ENCODE results near the gene SERINC1.
"Not testable (repeated sequence)": the region's sequence is repeated elsewhere in the genome, so short reads cannot be mapped to it uniquely, and the experiment has no call there.

- not testable (repeated sequence) for TF ChIP-seq CTCF (conservative IDR thresholded peaks at IDR 0.05); EZH2 (IDR thresholded peaks at IDR 0.05; ENCODE audit: low read depth)
Measured at GRCh38 chr6:122455116-122455515, 16.5 kb downstream of the SERINC1 start.

Data from PC-9 (cell line).